Neuronal stem cell (in vitro differentiated cells): ENCODE measurements around the gene USP21.

ENCODE experiments used
- DNase-seq: peaks from one replicate; pipeline ENCODE4 v3.0.0-alpha.2; 2013; ENCODE audit warnings: low spot score
- H2AFZ ChIP-seq: one replicate; pipeline ENCODE4 v1.6.1; 2013; ENCODE audit warnings: mild to moderate bottlenecking, low read length, inconsistent platforms
- H2AK5ac ChIP-seq: 2 replicates; pipeline ENCODE4 v1.6.1; 2013; ENCODE audit warnings: low read depth, mild to moderate bottlenecking, inconsistent platforms, low read length, moderate library complexity, mixed read lengths
- H2BK120ac ChIP-seq: 2 replicates; pipeline ENCODE4 v1.6.1; 2013; ENCODE audit warnings: low read depth, mild to moderate bottlenecking, inconsistent platforms, low read length, moderate library complexity, mixed read lengths
- H2BK12ac ChIP-seq: one replicate; pipeline ENCODE4 v1.6.1; 2013; ENCODE audit warnings: low read length, inconsistent platforms
- H2BK15ac ChIP-seq: 2 replicates; pipeline ENCODE4 v1.6.1; 2013; ENCODE audit warnings: mild to moderate bottlenecking, low read length, inconsistent platforms, mixed read lengths
- H2BK5ac ChIP-seq: one replicate; pipeline ENCODE4 v1.6.1; 2013; ENCODE audit warnings: inconsistent platforms, mild to moderate bottlenecking, low read length, moderate library complexity
- H3K14ac ChIP-seq: one replicate; pipeline ENCODE4 v1.6.1; 2013; ENCODE audit warnings: low read length, inconsistent platforms
- H3K18ac ChIP-seq: 2 replicates; pipeline ENCODE4 v1.6.1; 2013; ENCODE audit warnings: low read length, inconsistent platforms
- H3K23ac ChIP-seq: 2 replicates; pipeline ENCODE4 v1.6.1; 2013; ENCODE audit warnings: low read depth, mild to moderate bottlenecking, mixed read lengths, low read length, inconsistent platforms; ENCODE audit not compliant: poor library complexity
- H3K27ac ChIP-seq: replicated peaks from 3 replicates; pipeline ENCODE4 v1.5.1; 2013; ENCODE audit warnings: low read length, inconsistent platforms
- H3K27me3 ChIP-seq, 3 experiments: 2 replicates each; pipeline ENCODE4 v1.6.1; 2013; ENCODE audit warnings: low read length in 3 of 3, mild to moderate bottlenecking in 2 of 3, inconsistent platforms in 1 of 3, low read depth in 1 of 3, mixed read lengths in 1 of 3, moderate library complexity in 1 of 3; ENCODE audit not compliant: control insufficient read depth in 3 of 3, insufficient read depth in 3 of 3
- H3K36me3 ChIP-seq, 2 donors: replicated peaks in 1 of 2; 2 replicates each; pipeline ENCODE4 v1.6.1; 2013; ENCODE audit warnings: low read length in 2 of 2; ENCODE audit not compliant: control insufficient read depth in 2 of 2, insufficient read depth in 2 of 2
- H3K4ac ChIP-seq: 2 replicates; pipeline ENCODE4 v1.6.1; 2013; ENCODE audit warnings: inconsistent platforms, mild to moderate bottlenecking, low read length, moderate library complexity
- H3K4me1 ChIP-seq, 2 donors: 1 replicate in 1 of 2; 2 replicates in 1 of 2; pipeline ENCODE4 v1.6.1; 2013; ENCODE audit warnings: low read length in 2 of 2, low read depth in 1 of 2; ENCODE audit not compliant: control insufficient read depth in 2 of 2, insufficient read depth in 1 of 2
- H3K4me2 ChIP-seq: one replicate; pipeline ENCODE4 v1.6.1; 2013; ENCODE audit warnings: mild to moderate bottlenecking, low read length, inconsistent platforms; ENCODE audit not compliant: insufficient read depth, poor library complexity, severe bottlenecking
- H3K4me3 ChIP-seq, 2 donors: 2 replicates each; pipeline ENCODE4 v1.5.1; 2013; ENCODE audit warnings: low read length in 2 of 2, mild to moderate bottlenecking in 2 of 2, inconsistent platforms in 1 of 2, moderate library complexity in 1 of 2
- H3K79me1 ChIP-seq: one replicate; pipeline ENCODE4 v1.6.1; 2013; ENCODE audit warnings: low read depth, mild to moderate bottlenecking, inconsistent platforms, low read length, moderate library complexity
- H3K9ac ChIP-seq: one replicate; pipeline ENCODE4 v1.6.1; 2013; ENCODE audit warnings: mild to moderate bottlenecking, low read depth, low read length, inconsistent platforms; ENCODE audit not compliant: poor library complexity
- H3K9me3 ChIP-seq, 2 donors: replicated peaks in 1 of 2; 2 replicates each; pipeline versions ENCODE3 to v1.6.1; 2013; ENCODE audit warnings: low read length in 2 of 2, mild to moderate bottlenecking in 2 of 2, inconsistent platforms in 1 of 2, low read depth in 1 of 2, mixed read lengths in 1 of 2, moderate library complexity in 1 of 2; ENCODE audit not compliant: control insufficient read depth in 2 of 2, insufficient read depth in 1 of 2
- H4K8ac ChIP-seq: one replicate; pipeline ENCODE4 v1.6.1; 2013; ENCODE audit warnings: low read depth, mild to moderate bottlenecking, inconsistent platforms, low read length, moderate library complexity
- H4K91ac ChIP-seq: one replicate; pipeline ENCODE4 v1.6.1; 2013; ENCODE audit warnings: low read length, low read depth, mild to moderate bottlenecking, inconsistent platforms; ENCODE audit not compliant: poor library complexity
- WGBS, 2 donors: extraction: QIAGEN DNeasy Blood & Tissue Kit; methylation state at CpG; one replicate each; pipeline ENCODE4 v1.1.7; 2013; ENCODE audit warnings: missing lambda C conversion rate in 2 of 2, mixed read lengths in 1 of 2; ENCODE audit not compliant: insufficient read length in 2 of 2, insufficient replicate concordance in 1 of 2; ENCODE audit errors: extremely low coverage in 2 of 2; 5-methylcytosine and 5-hydroxymethylcytosine counted together

USP21 gene

DNA sequence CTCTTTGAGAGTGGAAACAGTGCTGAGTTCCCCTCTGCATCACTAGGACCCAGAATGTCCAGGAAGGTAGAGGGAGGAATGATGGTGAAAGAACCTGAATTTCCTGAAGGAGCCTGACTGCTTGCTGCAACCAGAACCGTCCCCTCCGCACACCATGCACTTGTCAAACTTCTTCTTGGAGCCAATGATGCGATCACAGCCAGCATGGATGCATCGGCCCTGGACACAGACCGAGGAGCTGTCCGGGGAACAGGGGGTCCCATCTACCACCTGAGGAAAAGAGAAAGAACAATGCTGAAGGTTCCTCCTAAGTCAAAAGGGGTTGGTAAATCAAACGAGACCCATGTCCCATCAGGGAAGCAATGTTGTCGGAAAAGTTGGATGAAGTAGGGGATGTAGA is 32.7 kb downstream of the USP21 start:
- DNase-seq = no peak
- Histone ChIP-seq H2BK12ac (no peak overlapping the region), H3K27ac (no peak overlapping the region), H3K79me1 (no peaks in the 10 kb centered on the region), H2BK5ac (no peak overlapping the region), H3K4me3 (no peak overlapping the region), H4K8ac (no peak overlapping the region), H3K14ac (no peak overlapping the region), H3K4ac (no peak overlapping the region), H3K9me3 (no peaks in the 10 kb centered on the region), H3K9ac (no peak overlapping the region), H3K36me3 (peaks cover 0 to 3% of the 10 kb centered on the region in 2 donors), H3K4me1 (peaks cover 4 to 6% of the 10 kb centered on the region in 2 donors), H2AK5ac (no peak overlapping the region), H2BK120ac (no peak overlapping the region), H2AFZ (peak overlapping the region; percentile 27), H2BK15ac (no peak overlapping the region), H3K18ac (no peak overlapping the region), H3K27me3 (no peaks in the 10 kb centered on the region), H4K91ac (no peak overlapping the region), H3K4me2 (no peak overlapping the region), H3K23ac (no peak overlapping the region)
- WGBS, 2 donors = no CpG with 5 or more reads among the region's 8 CpGs

- no peak overlapping the region for H3K14ac ChIP-seq
- H3K4ac ChIP-seq = no peak overlapping the region
- no peak overlapping the region for H2BK120ac ChIP-seq
- H2BK12ac ChIP-seq = no peak overlapping the region
- H4K8ac ChIP-seq = no peak overlapping the region
- no peak overlapping the region for H4K91ac ChIP-seq
- H3K23ac ChIP-seq = no peak overlapping the region
- H3K27ac ChIP-seq = no peak overlapping the region
- H2AK5ac ChIP-seq = no peak overlapping the region
- H2BK15ac ChIP-seq = peak overlapping the region; percentile 2
- H3K4me3 ChIP-seq = no peak overlapping the region
- no peak overlapping the region for H3K9ac ChIP-seq
- H2AFZ ChIP-seq = peak overlapping the region; percentile 88
- peaks cover 0 to 3% of the 10 kb centered on the region in 2 donors for H3K36me3 ChIP-seq
- H3K18ac ChIP-seq = no peak overlapping the region
- no peaks in the 10 kb centered on the region for H3K27me3 ChIP-seq
- H3K79me1 ChIP-seq = no peaks in the 10 kb centered on the region
- no CpG with 5 or more reads among the region's 15 CpGs for WGBS, 2 donors
- H3K4me1 ChIP-seq = peaks cover 9 to 12% of the 10 kb centered on the region in 2 donors
- no peak for DNase-seq
- no peak overlapping the region for H2BK5ac ChIP-seq
- H3K4me2 ChIP-seq = no peak overlapping the region
- H3K9me3 ChIP-seq = no peaks in the 10 kb centered on the region
Measured at GRCh38 chr1:161192476-161193465, 33.5 kb downstream of the USP21 start.

DNA sequence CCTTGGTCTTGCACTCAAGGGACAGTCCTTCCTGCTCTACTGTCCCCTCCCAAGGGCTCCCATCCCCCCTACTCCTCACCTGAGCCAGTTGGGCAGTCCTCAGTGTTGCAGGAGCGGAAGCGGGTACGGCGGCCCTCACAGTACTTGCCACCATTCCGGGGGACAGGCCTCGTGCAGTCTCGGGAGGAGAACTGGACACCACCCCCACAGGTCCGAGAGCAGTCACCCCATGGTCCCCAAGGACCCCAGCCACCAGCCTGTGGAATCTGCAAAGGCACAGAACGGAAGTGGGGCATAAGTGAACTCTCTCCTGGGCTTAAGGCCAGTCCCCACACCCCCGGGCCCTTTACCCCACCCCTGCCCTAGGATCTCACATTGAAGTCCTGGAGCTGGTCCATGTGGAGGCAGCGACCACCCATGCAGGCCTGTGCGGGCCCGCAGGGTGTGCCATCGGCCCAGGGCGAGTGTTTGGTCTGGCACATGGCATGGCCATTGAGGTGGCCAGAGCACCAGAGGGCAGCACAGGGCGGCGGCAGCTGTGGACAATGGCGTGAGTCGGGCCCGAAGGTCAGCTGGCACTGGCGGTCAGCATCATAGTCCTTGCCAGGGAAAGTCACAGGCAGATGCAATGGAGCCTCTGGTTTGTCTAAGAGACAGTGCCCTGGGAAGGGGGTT is 34.4 kb downstream of the USP21 start:
- Histone ChIP-seq H2BK15ac (peak overlapping the region; percentile 2), H2BK12ac (no peak overlapping the region), H3K27ac (no peak overlapping the region), H3K27me3 (no peaks in the 10 kb centered on the region), H2AK5ac (no peak overlapping the region), H3K4me1 (peaks cover 13 to 20% of the 10 kb centered on the region in 2 donors), H2BK5ac (no peak overlapping the region), H3K14ac (no peak overlapping the region), H3K9ac (no peak overlapping the region), H3K4me2 (no peak overlapping the region), H2BK120ac (no peak overlapping the region), H2AFZ (peak overlapping the region; percentile 88), H3K9me3 (no peaks in the 10 kb centered on the region), H3K4me3 (no peak overlapping the region), H4K91ac (peak overlapping the region; percentile 32), H3K18ac (peak overlapping the region; percentile 21), H3K79me1 (no peaks in the 10 kb centered on the region), H4K8ac (no peak overlapping the region), H3K4ac (no peak overlapping the region), H3K23ac (no peak overlapping the region), H3K36me3 (peaks cover 0 to 3% of the 10 kb centered on the region in 2 donors)
- no CpG with 5 or more reads among the region's 21 CpGs for WGBS, 2 donors
- DNase-seq = no peak

DNA sequence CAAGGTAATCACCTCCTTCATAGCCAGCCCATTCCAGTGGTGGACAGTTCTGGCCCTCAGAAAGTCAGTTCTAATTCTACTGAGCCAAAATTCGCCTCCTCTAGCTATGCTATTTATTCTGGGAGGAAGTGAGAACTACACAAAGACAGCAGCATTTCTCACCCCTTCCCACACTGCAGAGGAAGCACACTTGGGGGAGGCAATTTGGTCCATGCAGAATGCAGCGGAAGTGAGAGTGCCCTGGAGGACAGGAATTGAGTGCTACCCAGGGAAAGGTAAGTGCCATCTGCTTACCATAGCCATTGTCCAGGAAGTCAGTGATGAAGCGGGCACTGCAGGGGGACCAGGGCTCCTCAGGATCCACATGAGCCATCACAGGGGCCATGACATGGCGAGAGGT is 35.9 kb downstream of the USP21 start:
- no peak overlapping the region for H2AFZ ChIP-seq
- no peak overlapping the region for H4K8ac ChIP-seq
- no peak overlapping the region for H3K9ac ChIP-seq
- H3K9me3 ChIP-seq = no peaks in the 10 kb centered on the region
- no peak overlapping the region for H3K4ac ChIP-seq
- H3K4me2 ChIP-seq = no peak overlapping the region
- H4K91ac ChIP-seq = no peak overlapping the region
- no peak overlapping the region for H2BK15ac ChIP-seq
- H3K23ac ChIP-seq = no peak overlapping the region
- H3K4me3 ChIP-seq = no peak overlapping the region
- H3K14ac ChIP-seq = no peak overlapping the region
- peaks cover 16 to 33% of the 10 kb centered on the region in 2 donors for H3K4me1 ChIP-seq
- H3K27me3 ChIP-seq = no peaks in the 10 kb centered on the region
- no peak overlapping the region for H2BK5ac ChIP-seq
- no peak for DNase-seq
- no peak overlapping the region for H3K27ac ChIP-seq
- peaks cover 0 to 3% of the 10 kb centered on the region in 2 donors for H3K36me3 ChIP-seq
- no peak overlapping the region for H2BK120ac ChIP-seq
- no CpG with 5 or more reads among the region's 4 CpGs for WGBS, 2 donors
- H2AK5ac ChIP-seq = no peak overlapping the region
- H3K79me1 ChIP-seq = no peaks in the 10 kb centered on the region
- H3K18ac ChIP-seq = no peak overlapping the region
- no peak overlapping the region for H2BK12ac ChIP-seq
